ENCODE measurements around the gene RPL10. TPM values are rescaled to one million over a fixed set of nuclear protein-coding genes. Genes with fewer than 3 reads are reported as not detected.

The RPL10 gene
- total and polyA plus RNA-seq, 9 of the 15 experiments (the other 6 are each of a cell fraction or from before 2014, with no cell fraction given): 3,774 to 7,600 (median 5,014) TPM

DNA sequence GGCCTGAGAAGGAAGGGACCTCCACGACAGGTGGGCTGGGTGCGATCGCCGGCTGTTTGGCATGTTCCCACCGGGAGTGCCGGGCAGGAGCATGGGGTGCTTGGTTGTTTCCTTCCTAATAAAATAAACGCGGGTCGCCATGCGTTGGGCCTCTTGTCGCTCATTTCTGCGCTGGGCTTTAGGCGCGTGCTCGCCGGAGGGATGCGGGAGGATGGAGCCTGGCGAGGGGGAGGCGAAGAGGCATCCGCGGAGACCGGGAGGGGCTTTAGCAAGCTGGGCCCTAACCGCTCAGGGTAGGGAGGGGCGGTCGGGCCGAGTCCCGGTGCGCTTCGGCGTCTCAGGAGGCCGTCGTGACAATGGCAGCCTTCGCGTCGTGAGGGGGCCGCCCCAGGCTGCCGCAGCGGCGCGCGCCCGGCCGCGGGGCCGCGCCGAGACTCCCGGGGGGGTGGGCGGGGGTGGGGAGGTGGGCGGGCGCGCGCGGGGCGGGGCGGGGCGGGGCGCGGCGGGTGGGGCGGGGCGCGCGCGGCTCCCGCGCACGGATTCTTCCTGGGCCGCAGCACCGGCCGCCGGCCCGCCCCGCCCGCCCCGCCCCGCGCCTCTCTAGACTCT, 38.3 kb downstream of the RPL10 start (continued):
- TF ChIP-seq, protein P1, sequence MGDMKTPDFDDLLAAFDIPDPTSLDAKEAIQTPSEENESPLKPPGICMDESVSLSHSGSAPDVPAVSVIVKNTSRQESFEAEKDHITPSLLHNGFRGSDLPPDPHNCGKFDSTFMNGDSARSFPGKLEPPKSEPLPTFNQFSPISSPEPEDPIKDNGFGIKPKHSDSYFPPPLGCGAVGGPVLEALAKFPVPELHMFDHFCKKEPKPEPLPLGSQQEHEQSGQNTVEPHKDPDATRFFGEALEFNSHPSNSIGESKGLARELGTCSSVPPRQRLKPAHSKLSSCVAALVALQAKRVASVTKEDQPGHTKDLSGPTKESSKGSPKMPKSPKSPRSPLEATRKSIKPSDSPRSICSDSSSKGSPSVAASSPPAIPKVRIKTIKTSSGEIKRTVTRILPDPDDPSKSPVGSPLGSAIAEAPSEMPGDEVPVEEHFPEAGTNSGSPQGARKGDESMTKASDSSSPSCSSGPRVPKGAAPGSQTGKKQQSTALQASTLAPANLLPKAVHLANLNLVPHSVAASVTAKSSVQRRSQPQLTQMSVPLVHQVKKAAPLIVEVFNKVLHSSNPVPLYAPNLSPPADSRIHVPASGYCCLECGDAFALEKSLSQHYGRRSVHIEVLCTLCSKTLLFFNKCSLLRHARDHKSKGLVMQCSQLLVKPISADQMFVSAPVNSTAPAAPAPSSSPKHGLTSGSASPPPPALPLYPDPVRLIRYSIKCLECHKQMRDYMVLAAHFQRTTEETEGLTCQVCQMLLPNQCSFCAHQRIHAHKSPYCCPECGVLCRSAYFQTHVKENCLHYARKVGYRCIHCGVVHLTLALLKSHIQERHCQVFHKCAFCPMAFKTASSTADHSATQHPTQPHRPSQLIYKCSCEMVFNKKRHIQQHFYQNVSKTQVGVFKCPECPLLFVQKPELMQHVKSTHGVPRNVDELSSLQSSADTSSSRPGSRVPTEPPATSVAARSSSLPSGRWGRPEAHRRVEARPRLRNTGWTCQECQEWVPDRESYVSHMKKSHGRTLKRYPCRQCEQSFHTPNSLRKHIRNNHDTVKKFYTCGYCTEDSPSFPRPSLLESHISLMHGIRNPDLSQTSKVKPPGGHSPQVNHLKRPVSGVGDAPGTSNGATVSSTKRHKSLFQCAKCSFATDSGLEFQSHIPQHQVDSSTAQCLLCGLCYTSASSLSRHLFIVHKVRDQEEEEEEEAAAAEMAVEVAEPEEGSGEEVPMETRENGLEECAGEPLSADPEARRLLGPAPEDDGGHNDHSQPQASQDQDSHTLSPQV (IDR thresholded peaks at IDR 0.05): no peak
- no peak for TF ChIP-seq NFATC3 (IDR thresholded peaks at IDR 0.05)
- TF ChIP-seq GATAD2B (IDR thresholded peaks at IDR 0.05; ENCODE audit: borderline replicate concordance): no peak
- TF ChIP-seq ZFX (CRISPR knock-in tag; IDR thresholded peaks at IDR 0.05): peak; percentile 53; the same call in 1 of the 2 replicates
- TF ChIP-seq, protein P2, sequence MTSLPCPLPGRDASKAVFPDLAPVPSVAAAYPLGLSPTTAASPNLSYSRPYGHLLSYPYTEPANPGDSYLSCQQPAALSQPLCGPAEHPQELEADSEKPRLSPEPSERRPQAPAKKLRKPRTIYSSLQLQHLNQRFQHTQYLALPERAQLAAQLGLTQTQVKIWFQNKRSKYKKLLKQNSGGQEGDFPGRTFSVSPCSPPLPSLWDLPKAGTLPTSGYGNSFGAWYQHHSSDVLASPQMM (CRISPR knock-in tag; IDR thresholded peaks at IDR 0.05): no peak
- TF ChIP-seq, protein P3, sequence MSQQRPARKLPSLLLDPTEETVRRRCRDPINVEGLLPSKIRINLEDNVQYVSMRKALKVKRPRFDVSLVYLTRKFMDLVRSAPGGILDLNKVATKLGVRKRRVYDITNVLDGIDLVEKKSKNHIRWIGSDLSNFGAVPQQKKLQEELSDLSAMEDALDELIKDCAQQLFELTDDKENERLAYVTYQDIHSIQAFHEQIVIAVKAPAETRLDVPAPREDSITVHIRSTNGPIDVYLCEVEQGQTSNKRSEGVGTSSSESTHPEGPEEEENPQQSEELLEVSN (IDR thresholded peaks at IDR 0.05; ENCODE audit: borderline replicate concordance in 1 of 2, extremely low read depth in 1 of 2, insufficient read depth in 1 of 2, insufficient read length in 1 of 2, low read depth in 1 of 2, low read length in 1 of 2, poor library complexity in 1 of 2, severe bottlenecking in 1 of 2): peak; percentile 24 to 36
- peak; percentile 47 for TF ChIP-seq CCNT2 (IDR thresholded peaks at IDR 0.05; ENCODE audit: borderline replicate concordance, extremely low read depth, insufficient read length, low read depth, low read length)
- TF ChIP-seq, protein P4, sequence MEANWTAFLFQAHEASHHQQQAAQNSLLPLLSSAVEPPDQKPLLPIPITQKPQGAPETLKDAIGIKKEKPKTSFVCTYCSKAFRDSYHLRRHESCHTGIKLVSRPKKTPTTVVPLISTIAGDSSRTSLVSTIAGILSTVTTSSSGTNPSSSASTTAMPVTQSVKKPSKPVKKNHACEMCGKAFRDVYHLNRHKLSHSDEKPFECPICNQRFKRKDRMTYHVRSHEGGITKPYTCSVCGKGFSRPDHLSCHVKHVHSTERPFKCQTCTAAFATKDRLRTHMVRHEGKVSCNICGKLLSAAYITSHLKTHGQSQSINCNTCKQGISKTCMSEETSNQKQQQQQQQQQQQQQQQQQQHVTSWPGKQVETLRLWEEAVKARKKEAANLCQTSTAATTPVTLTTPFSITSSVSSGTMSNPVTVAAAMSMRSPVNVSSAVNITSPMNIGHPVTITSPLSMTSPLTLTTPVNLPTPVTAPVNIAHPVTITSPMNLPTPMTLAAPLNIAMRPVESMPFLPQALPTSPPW (CRISPR knock-in tag; IDR thresholded peaks at IDR 0.05): peak; percentile 95
- no peak for TF ChIP-seq FIP1L1 (IDR thresholded peaks at IDR 0.05; ENCODE audit: low read depth, low read length, poor library complexity, severe bottlenecking)
- no peak for TF ChIP-seq ATF7 (IDR thresholded peaks at IDR 0.05)

Data from K562 (cell line).